ENCODE measurements around the gene COG6. TPM values are rescaled to one million over a fixed set of nuclear protein-coding genes. Genes with fewer than 3 reads are reported as not detected.

COG6 gene
- total and polyA plus RNA-seq, 2 experiments from 2014 or later: 35.2 to 40.4 TPM

GRCh38 chr13:39685652-39686051, 30.2 kb downstream of the COG6 start:
- peaks cover 28% of the 10 kb centered on the region for H3K36me3 ChIP-seq (ENCODE audit: low read depth)
- peaks cover 5% of the 10 kb centered on the region; the same call in 1 of the 2 replicates for H3F3A ChIP-seq (ENCODE audit: insufficient read depth)
- no peaks in the 10 kb centered on the region for H3K9me3 ChIP-seq (ENCODE audit: low read depth)
- DNase-seq: no peak
- in situ Hi-C loops (cut with MboI): loop anchor here (25.0 kb wide), 1 partner anchor 1002 kb away; no protein-coding TSS in a partner anchor
- H4K20me1 ChIP-seq (ENCODE audit: insufficient read depth): no peaks in the 10 kb centered on the region
- WGBS, 2 experiments (ENCODE audit: low coverage in 1 of 2, low lambda C conversion rate in 2 of 2, missing lambda C conversion rate in 2 of 2): 91 to 96% methylated on average over 1 of the region's 1 CpG
- 0 out of 2 replicates have a peak, but pooled peaks cover 6% of the 10 kb centered on the region for H3K4me1 ChIP-seq (ENCODE audit: insufficient read depth)
- H2AFZ ChIP-seq: no peak overlapping the region
- H3K9ac ChIP-seq: no peak overlapping the region
- H3K9me2 ChIP-seq (ENCODE audit: insufficient read depth): no peaks in the 10 kb centered on the region
- H3K4me2 ChIP-seq (ENCODE audit: unreplicated experiment): no peak overlapping the region
- TF ChIP-seq EZH2 (IDR thresholded peaks at IDR 0.05; ENCODE audit: insufficient read depth, poor library complexity, severe bottlenecking) (no peak), EZH2phosphoT487 (IDR thresholded peaks at IDR 0.05; ENCODE audit: insufficient read depth, low read depth) (no peak)
- no peak overlapping the region for H3K4me3 ChIP-seq
- no peaks in the 10 kb centered on the region for H3K79me2 ChIP-seq (ENCODE audit: insufficient read depth)
- no peaks in the 10 kb centered on the region for H3K27me3 ChIP-seq (replicated peaks; ENCODE audit: insufficient read depth)
- H3K27ac ChIP-seq: no peak overlapping the region

DNA sequence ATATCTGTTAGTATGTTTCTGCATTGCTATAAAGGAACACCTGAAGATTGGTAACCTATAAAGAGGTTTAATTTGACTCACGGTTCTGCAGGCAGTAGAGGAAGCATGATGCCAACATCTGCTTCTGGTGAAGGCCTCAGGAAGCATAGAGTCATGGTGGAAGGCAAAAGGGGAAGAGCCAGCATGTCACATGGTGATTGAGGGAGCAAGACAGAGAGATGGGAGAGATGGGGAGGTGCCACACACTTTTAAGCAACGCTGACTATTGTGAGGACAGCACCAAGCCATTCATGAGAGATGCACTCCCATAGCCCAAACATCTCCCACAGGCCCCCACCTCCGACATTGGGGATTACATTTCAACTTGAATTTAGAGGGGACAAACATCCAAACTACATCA, 32.8 kb downstream of the COG6 start:
- H3K9me3 ChIP-seq (ENCODE audit: low read depth): no peaks in the 10 kb centered on the region
- H3K4me2 ChIP-seq (ENCODE audit: unreplicated experiment): no peak overlapping the region
- H3K4me3 ChIP-seq: no peak overlapping the region
- H3K9ac ChIP-seq: no peak overlapping the region
- no peaks in the 10 kb centered on the region for H3K9me2 ChIP-seq (ENCODE audit: insufficient read depth)
- H3F3A ChIP-seq (ENCODE audit: insufficient read depth): peaks cover 5% of the 10 kb centered on the region; the same call in 1 of the 2 replicates
- no peaks in the 10 kb centered on the region for H3K27me3 ChIP-seq (replicated peaks; ENCODE audit: insufficient read depth)
- TF ChIP-seq EZH2 (IDR thresholded peaks at IDR 0.05; ENCODE audit: insufficient read depth, poor library complexity, severe bottlenecking) (no peak), EZH2phosphoT487 (IDR thresholded peaks at IDR 0.05; ENCODE audit: insufficient read depth, low read depth) (no peak)
- no peaks in the 10 kb centered on the region for H4K20me1 ChIP-seq (ENCODE audit: insufficient read depth)
- H3K79me2 ChIP-seq (ENCODE audit: insufficient read depth): no peaks in the 10 kb centered on the region
- no peak for DNase-seq
- peaks cover 25% of the 10 kb centered on the region for H3K36me3 ChIP-seq (ENCODE audit: low read depth)
- 76 to 78% methylated on average over 3 of the region's 3 CpGs for WGBS, 2 experiments (ENCODE audit: low coverage in 1 of 2, low lambda C conversion rate in 2 of 2, missing lambda C conversion rate in 2 of 2)
- 0 out of 2 replicates have a peak, but pooled peaks cover 6% of the 10 kb centered on the region for H3K4me1 ChIP-seq (ENCODE audit: insufficient read depth)
- in situ Hi-C loops (cut with MboI): loop anchor here (25.0 kb wide), 1 partner anchor 999 kb away; no protein-coding TSS in a partner anchor
- no peak overlapping the region for H3K27ac ChIP-seq
- H2AFZ ChIP-seq: no peak overlapping the region

DNA sequence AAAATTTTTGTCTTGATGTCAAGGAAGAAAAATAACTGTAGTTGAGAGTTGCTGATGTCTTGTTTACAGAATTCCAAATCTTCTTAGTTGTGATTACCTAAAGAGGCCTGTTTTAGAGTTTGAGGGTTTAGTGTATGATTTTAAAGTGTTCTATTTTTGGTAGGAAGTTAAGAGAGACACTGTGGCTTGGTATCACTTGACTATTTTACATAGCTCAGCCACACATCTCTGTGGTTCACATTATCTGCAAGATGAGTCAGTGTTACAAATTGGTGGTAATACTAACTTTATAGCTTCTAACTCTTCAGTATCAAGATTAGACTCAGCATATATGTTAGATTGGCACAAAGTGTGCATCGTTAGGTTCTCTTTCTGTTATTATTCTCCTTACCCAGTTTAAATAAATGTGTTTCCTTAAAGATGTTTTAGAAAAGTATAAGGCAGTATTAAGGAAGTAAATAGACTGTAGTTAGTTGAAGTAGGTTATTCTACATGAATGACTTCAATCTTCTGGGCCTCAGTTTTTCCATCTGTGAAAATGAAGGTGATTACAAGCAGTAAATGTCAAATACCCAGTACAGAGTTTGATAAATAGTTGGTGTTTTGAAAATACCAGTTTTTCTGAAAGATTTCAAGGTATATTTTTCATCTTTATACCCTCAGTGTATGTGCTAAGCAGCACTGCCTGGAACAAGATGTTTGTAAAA, 33.4 kb downstream of the COG6 start:
- Histone ChIP-seq H4K20me1 (ENCODE audit: insufficient read depth) (no peaks in the 10 kb centered on the region), H3F3A (ENCODE audit: insufficient read depth) (peaks cover under 1% of the 10 kb centered on the region; the same call in 1 of the 2 replicates), H3K4me1 (ENCODE audit: insufficient read depth) (0 out of 2 replicates have a peak, but pooled peaks cover 6% of the 10 kb centered on the region), H3K9me3 (ENCODE audit: low read depth) (no peaks in the 10 kb centered on the region), H3K79me2 (ENCODE audit: insufficient read depth) (no peaks in the 10 kb centered on the region), H3K4me3 (no peak overlapping the region), H3K9me2 (ENCODE audit: insufficient read depth) (no peaks in the 10 kb centered on the region), H3K27me3 (replicated peaks; ENCODE audit: insufficient read depth) (no peaks in the 10 kb centered on the region), H3K4me2 (ENCODE audit: unreplicated experiment) (no peak overlapping the region), H3K27ac (no peak overlapping the region), H3K36me3 (ENCODE audit: low read depth) (peaks cover 21% of the 10 kb centered on the region), H2AFZ (no peak overlapping the region), H3K9ac (no peak overlapping the region)
- peak; percentile 23 for DNase-seq
- in situ Hi-C loops (cut with MboI): loop anchor here (25.0 kb wide), 1 partner anchor 998 kb away; no protein-coding TSS in a partner anchor
- WGBS, 2 experiments (ENCODE audit: low coverage in 1 of 2, low lambda C conversion rate in 2 of 2, missing lambda C conversion rate in 2 of 2): 61 to 77% methylated on average over 1 of the region's 1 CpG
- TF ChIP-seq EZH2phosphoT487 (IDR thresholded peaks at IDR 0.05; ENCODE audit: insufficient read depth, low read depth) (no peak), EZH2 (IDR thresholded peaks at IDR 0.05; ENCODE audit: insufficient read depth, poor library complexity, severe bottlenecking) (no peak)

- H3K4me1 ChIP-seq (ENCODE audit: insufficient read depth): 0 out of 2 replicates have a peak, but pooled peaks cover 6% of the 10 kb centered on the region
- no peak overlapping the region for H3K27ac ChIP-seq
- no peaks in the 10 kb centered on the region for H3K79me2 ChIP-seq (ENCODE audit: insufficient read depth)
- H2AFZ ChIP-seq: no peak overlapping the region
- no peaks in the 10 kb centered on the region for H3K27me3 ChIP-seq (replicated peaks; ENCODE audit: insufficient read depth)
- peaks cover 24% of the 10 kb centered on the region for H3K36me3 ChIP-seq (ENCODE audit: low read depth)
- no peak overlapping the region for H3K4me2 ChIP-seq (ENCODE audit: unreplicated experiment)
- H3K9ac ChIP-seq: 0 out of 2 replicates have a peak overlapping the region, but pooled peaks have one; percentile 8
- H3K9me2 ChIP-seq (ENCODE audit: insufficient read depth): no peaks in the 10 kb centered on the region
- TF ChIP-seq EZH2 (IDR thresholded peaks at IDR 0.05; ENCODE audit: insufficient read depth, poor library complexity, severe bottlenecking): no peak
- TF ChIP-seq EZH2phosphoT487 (IDR thresholded peaks at IDR 0.05; ENCODE audit: insufficient read depth, low read depth): no peak
- no peaks in the 10 kb centered on the region for H4K20me1 ChIP-seq (ENCODE audit: insufficient read depth)
- H3K9me3 ChIP-seq (ENCODE audit: low read depth): no peaks in the 10 kb centered on the region
- in situ Hi-C loops (cut with MboI): loop anchor here (25.0 kb wide), 1 partner anchor 994 kb away; no protein-coding TSS in a partner anchor
- WGBS, 2 experiments (ENCODE audit: low coverage in 1 of 2, low lambda C conversion rate in 2 of 2, missing lambda C conversion rate in 2 of 2): 48 to 61% methylated on average over 4 of the region's 4 CpGs
- no peaks in the 10 kb centered on the region for H3F3A ChIP-seq (ENCODE audit: insufficient read depth)
- no peak overlapping the region for H3K4me3 ChIP-seq
- DNase-seq: peak; percentile 4
Observed at GRCh38 chr13:39692660-39693438, 37.4 kb downstream of the COG6 start.

All from GM23248 (cell line).